Muscle layer of duodenum (tissue), 2 donors: ENCODE results near the gene KCNJ5.

Experiments used
- H3K27ac ChIP-seq: one replicate; pipeline ENCODE4 v1.7.0; 2013; ENCODE audit warnings: mild to moderate bottlenecking, low read length
- H3K27me3 ChIP-seq: one replicate; pipeline ENCODE4 v1.7.0; 2013; ENCODE audit warnings: low read depth, mild to moderate bottlenecking, control low read depth, low read length
- H3K36me3 ChIP-seq, 2 donors: one replicate each; pipeline ENCODE4 v1.7.0; 2013; ENCODE audit warnings: low read length in 2 of 2, control low read depth in 1 of 2, mild to moderate bottlenecking in 1 of 2; ENCODE audit not compliant: insufficient read depth in 2 of 2, control insufficient read depth in 1 of 2
- H3K4me1 ChIP-seq, 2 donors: one replicate each; pipeline ENCODE4 v1.7.0; 2013; ENCODE audit warnings: low read length in 2 of 2, mild to moderate bottlenecking in 2 of 2, control low read depth in 1 of 2, moderate library complexity in 1 of 2; ENCODE audit not compliant: insufficient read depth in 2 of 2, control insufficient read depth in 1 of 2
- H3K4me3 ChIP-seq, 2 donors: one replicate each; pipeline ENCODE4 v1.7.0; 2013; ENCODE audit warnings: low read length in 2 of 2, low read depth in 1 of 2, mild to moderate bottlenecking in 1 of 2
- H3K9me3 ChIP-seq, 2 donors: one replicate each; pipeline ENCODE4 v1.7.0; 2013; ENCODE audit warnings: low read length in 2 of 2, control low read depth in 1 of 2, mild to moderate bottlenecking in 1 of 2; ENCODE audit not compliant: control insufficient read depth in 1 of 2
- donor health status: healthy.

Gene KCNJ5

GRCh38 chr11:128900468-128900867, 9.3 kb downstream of the KCNJ5 start:
- H3K4me1 ChIP-seq: no peaks in the 10 kb centered on the region
- H3K4me3 ChIP-seq: no peak overlapping the region
- no peak overlapping the region for H3K27ac ChIP-seq
- no peaks in the 10 kb centered on the region for H3K9me3 ChIP-seq
- no peaks in the 10 kb centered on the region for H3K27me3 ChIP-seq
- no peaks in the 10 kb centered on the region for H3K36me3 ChIP-seq

GRCh38 chr11:128901653-128902514, 10.7 kb downstream of the KCNJ5 start:
- Histone ChIP-seq H3K36me3 (no peaks in the 10 kb centered on the region), H3K9me3 (no peaks in the 10 kb centered on the region), H3K27ac (no peak overlapping the region), H3K27me3 (no peaks in the 10 kb centered on the region), H3K4me3 (no peak overlapping the region), H3K4me1 (peaks cover 0 to 6% of the 10 kb centered on the region in 2 donors)

- Histone ChIP-seq H3K4me1 (peaks cover 0 to 6% of the 10 kb centered on the region in 2 donors), H3K4me3 (no peak overlapping the region), H3K27ac (no peak overlapping the region), H3K9me3 (no peaks in the 10 kb centered on the region), H3K27me3 (peaks cover 2% of the 10 kb centered on the region), H3K36me3 (no peaks in the 10 kb centered on the region)
Measured at GRCh38 chr11:128902515-128903066, 11.4 kb downstream of the KCNJ5 start.

- no peaks in the 10 kb centered on the region for H3K36me3 ChIP-seq
- H3K27ac ChIP-seq: no peak overlapping the region
- no peaks in the 10 kb centered on the region for H3K9me3 ChIP-seq
- H3K4me3 ChIP-seq: no peak overlapping the region
- H3K4me1 ChIP-seq: peaks cover 4 to 6% of the 10 kb centered on the region in 2 donors
- H3K27me3 ChIP-seq: peaks cover 3% of the 10 kb centered on the region
Measured at GRCh38 chr11:128903248-128904061, 12.3 kb downstream of the KCNJ5 start.

GRCh38 chr11:128904303-128904655, 13.1 kb downstream of the KCNJ5 start:
- H3K9me3 ChIP-seq: no peaks in the 10 kb centered on the region
- no peak overlapping the region for H3K4me3 ChIP-seq
- H3K4me1 ChIP-seq: peaks cover 4 to 6% of the 10 kb centered on the region in 2 donors
- H3K36me3 ChIP-seq: no peaks in the 10 kb centered on the region
- no peak overlapping the region for H3K27ac ChIP-seq
- peaks cover 3% of the 10 kb centered on the region for H3K27me3 ChIP-seq

GRCh38 chr11:128904656-128905344, 13.6 kb downstream of the KCNJ5 start:
- peaks cover 3% of the 10 kb centered on the region for H3K27me3 ChIP-seq
- H3K36me3 ChIP-seq: no peaks in the 10 kb centered on the region
- no peak overlapping the region for H3K27ac ChIP-seq
- H3K9me3 ChIP-seq: no peaks in the 10 kb centered on the region
- H3K4me3 ChIP-seq: peak overlapping the region; percentile 55 to 67
- H3K4me1 ChIP-seq: peaks cover 4 to 6% of the 10 kb centered on the region in 2 donors

- H3K27ac ChIP-seq: no peak overlapping the region
- peaks cover 4 to 6% of the 10 kb centered on the region in 2 donors for H3K4me1 ChIP-seq
- peak overlapping the region; percentile 55 to 67 for H3K4me3 ChIP-seq
Measured at GRCh38 chr11:128905345-128906184, 14.4 kb downstream of the KCNJ5 start.

GRCh38 chr11:128906185-128907050, 15.3 kb downstream of the KCNJ5 start:
- Histone ChIP-seq H3K4me3 (peak overlapping the region; percentile 55 to 67), H3K36me3 (no peaks in the 10 kb centered on the region), H3K9me3 (no peaks in the 10 kb centered on the region), H3K27ac (no peak overlapping the region), H3K4me1 (peaks cover 4 to 6% of the 10 kb centered on the region in 2 donors), H3K27me3 (peaks cover 3% of the 10 kb centered on the region)

More at GRCh38 chr11:128905345-128906184, 14.4 kb downstream of the KCNJ5 start:
- Histone ChIP-seq H3K27me3 (peaks cover 3% of the 10 kb centered on the region), H3K36me3 (no peaks in the 10 kb centered on the region), H3K9me3 (no peaks in the 10 kb centered on the region)

GRCh38 chr11:128907585-128907984, 16.4 kb downstream of the KCNJ5 start:
- Histone ChIP-seq H3K9me3 (no peaks in the 10 kb centered on the region), H3K27ac (no peak overlapping the region), H3K27me3 (peaks cover 3% of the 10 kb centered on the region), H3K4me3 (no peak overlapping the region), H3K4me1 (peaks cover 4 to 6% of the 10 kb centered on the region in 2 donors), H3K36me3 (no peaks in the 10 kb centered on the region)
